Measurements from ENCODE around the gene FBLN1. TPM values are rescaled to one million over a fixed set of nuclear protein-coding genes. Genes with fewer than 3 reads are reported as not detected.

The FBLN1 gene
- total and polyA plus RNA-seq, 2 of the 13 experiments (the other 11 are each of a cell fraction or from before 2014, with no cell fraction given) = 37.3 to 103 TPM

DNA sequence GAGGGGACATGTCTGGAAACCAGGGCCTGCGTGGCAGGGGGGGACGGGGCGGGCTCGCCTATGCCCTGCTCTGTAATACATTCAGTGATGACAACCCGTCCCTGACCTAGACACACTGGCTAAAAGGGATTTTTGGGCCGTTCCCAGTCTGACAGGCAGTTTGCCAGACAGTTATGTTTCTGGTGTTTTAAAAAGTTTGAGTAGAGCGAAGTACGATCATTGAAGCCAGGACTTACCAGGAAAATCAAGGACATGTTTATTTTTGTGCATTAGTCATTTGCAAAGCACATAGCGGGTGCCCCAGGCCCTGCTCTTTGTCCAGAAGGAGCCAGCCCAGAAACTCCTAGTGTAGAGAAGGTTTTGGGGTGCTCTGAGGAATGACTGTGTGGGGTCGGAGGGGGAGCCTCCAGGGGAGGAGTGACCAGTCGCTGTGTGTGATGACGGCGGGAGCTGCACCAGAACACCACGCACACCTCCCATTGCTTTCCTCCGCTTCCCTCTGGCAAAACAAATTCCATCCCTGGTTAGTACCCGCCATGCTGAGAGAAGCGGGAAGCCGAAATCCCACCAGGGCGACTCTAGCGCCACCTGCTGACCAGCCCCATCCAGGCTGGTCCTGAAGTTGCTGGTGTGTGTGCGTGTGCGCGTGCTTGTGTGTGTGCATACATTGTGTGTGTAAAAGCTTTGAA, 50.8 kb downstream of the FBLN1 start (continued):
- TF ChIP-seq, protein P1, sequence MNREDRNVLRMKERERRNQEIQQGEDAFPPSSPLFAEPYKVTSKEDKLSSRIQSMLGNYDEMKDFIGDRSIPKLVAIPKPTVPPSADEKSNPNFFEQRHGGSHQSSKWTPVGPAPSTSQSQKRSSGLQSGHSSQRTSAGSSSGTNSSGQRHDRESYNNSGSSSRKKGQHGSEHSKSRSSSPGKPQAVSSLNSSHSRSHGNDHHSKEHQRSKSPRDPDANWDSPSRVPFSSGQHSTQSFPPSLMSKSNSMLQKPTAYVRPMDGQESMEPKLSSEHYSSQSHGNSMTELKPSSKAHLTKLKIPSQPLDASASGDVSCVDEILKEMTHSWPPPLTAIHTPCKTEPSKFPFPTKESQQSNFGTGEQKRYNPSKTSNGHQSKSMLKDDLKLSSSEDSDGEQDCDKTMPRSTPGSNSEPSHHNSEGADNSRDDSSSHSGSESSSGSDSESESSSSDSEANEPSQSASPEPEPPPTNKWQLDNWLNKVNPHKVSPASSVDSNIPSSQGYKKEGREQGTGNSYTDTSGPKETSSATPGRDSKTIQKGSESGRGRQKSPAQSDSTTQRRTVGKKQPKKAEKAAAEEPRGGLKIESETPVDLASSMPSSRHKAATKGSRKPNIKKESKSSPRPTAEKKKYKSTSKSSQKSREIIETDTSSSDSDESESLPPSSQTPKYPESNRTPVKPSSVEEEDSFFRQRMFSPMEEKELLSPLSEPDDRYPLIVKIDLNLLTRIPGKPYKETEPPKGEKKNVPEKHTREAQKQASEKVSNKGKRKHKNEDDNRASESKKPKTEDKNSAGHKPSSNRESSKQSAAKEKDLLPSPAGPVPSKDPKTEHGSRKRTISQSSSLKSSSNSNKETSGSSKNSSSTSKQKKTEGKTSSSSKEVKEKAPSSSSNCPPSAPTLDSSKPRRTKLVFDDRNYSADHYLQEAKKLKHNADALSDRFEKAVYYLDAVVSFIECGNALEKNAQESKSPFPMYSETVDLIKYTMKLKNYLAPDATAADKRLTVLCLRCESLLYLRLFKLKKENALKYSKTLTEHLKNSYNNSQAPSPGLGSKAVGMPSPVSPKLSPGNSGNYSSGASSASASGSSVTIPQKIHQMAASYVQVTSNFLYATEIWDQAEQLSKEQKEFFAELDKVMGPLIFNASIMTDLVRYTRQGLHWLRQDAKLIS (CRISPR knock-in tag; IDR thresholded peaks at IDR 0.05) = no peak
- TF ChIP-seq, protein P2, sequence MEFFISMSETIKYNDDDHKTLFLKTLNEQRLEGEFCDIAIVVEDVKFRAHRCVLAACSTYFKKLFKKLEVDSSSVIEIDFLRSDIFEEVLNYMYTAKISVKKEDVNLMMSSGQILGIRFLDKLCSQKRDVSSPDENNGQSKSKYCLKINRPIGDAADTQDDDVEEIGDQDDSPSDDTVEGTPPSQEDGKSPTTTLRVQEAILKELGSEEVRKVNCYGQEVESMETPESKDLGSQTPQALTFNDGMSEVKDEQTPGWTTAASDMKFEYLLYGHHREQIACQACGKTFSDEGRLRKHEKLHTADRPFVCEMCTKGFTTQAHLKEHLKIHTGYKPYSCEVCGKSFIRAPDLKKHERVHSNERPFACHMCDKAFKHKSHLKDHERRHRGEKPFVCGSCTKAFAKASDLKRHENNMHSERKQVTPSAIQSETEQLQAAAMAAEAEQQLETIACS (CRISPR knock-in tag; IDR thresholded peaks at IDR 0.05) = no peak
- TF ChIP-seq NFE2L2 (IDR thresholded peaks at IDR 0.05; ENCODE audit: low read length) (no peak), MTF1 (CRISPR knock-in tag; IDR thresholded peaks at IDR 0.05) (no peak), ZNF547 (CRISPR knock-in tag; IDR thresholded peaks at IDR 0.05) (no peak), ZNF251 (CRISPR knock-in tag; IDR thresholded peaks at IDR 0.05) (no peak), FOXM1 (CRISPR knock-in tag; IDR thresholded peaks at IDR 0.05) (no peak), JUND (CRISPR knock-in tag; IDR thresholded peaks at IDR 0.05) (peak; percentile 40; the same call in 1 of the 2 replicates), ETV6 (CRISPR knock-in tag; conservative IDR thresholded peaks at IDR 0.05) (no peak), JUN (CRISPR knock-in tag; IDR thresholded peaks at IDR 0.05) (no peak), TOPORS (CRISPR knock-in tag; IDR thresholded peaks at IDR 0.05) (no peak), RNF2 (conservative IDR thresholded peaks at IDR 0.05; ENCODE audit: low read depth) (no peak), PAWR (CRISPR knock-in tag; IDR thresholded peaks at IDR 0.05; ENCODE audit: borderline replicate concordance) (no peak), RBFOX2 (IDR thresholded peaks at IDR 0.05; ENCODE audit: low read depth, low read length) (no peak), ZNF616 (CRISPR knock-in tag; IDR thresholded peaks at IDR 0.05; ENCODE audit: low read depth) (no peak), SMAD9 (CRISPR knock-in tag; IDR thresholded peaks at IDR 0.05) (no peak)
- TF ChIP-seq, protein P3, sequence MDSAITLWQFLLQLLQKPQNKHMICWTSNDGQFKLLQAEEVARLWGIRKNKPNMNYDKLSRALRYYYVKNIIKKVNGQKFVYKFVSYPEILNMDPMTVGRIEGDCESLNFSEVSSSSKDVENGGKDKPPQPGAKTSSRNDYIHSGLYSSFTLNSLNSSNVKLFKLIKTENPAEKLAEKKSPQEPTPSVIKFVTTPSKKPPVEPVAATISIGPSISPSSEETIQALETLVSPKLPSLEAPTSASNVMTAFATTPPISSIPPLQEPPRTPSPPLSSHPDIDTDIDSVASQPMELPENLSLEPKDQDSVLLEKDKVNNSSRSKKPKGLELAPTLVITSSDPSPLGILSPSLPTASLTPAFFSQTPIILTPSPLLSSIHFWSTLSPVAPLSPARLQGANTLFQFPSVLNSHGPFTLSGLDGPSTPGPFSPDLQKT (CRISPR knock-in tag; IDR thresholded peaks at IDR 0.05; ENCODE audit: borderline replicate concordance) = no peak
- TF ChIP-seq, protein P4, sequence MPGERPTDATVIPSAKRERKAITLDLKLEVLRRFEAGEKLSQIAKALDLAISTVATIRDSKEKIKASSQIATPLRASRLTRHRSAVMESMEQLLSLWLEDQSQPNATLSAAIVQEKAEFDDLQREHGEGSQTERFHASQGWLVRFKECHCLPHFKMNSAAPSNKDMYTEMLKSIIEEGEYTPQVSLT (CRISPR knock-in tag; IDR thresholded peaks at IDR 0.05; ENCODE audit: borderline replicate concordance, low read depth) = no peak
- TF ChIP-seq, protein P5, sequence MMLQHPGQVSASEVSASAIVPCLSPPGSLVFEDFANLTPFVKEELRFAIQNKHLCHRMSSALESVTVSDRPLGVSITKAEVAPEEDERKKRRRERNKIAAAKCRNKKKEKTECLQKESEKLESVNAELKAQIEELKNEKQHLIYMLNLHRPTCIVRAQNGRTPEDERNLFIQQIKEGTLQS (CRISPR knock-in tag; IDR thresholded peaks at IDR 0.05) = no peak

Data from HepG2 (cell line).